Activated CD8-positive, alpha-beta memory T cell treated with anti-CD3 and anti-CD28 coated beads, Interleukin-2, amount 50 U/mL, for 48 hours (primary cell): ENCODE measurements around the gene GREB1L.
"Not testable (repeated sequence)": the region's sequence is repeated elsewhere in the genome, so short reads cannot be mapped to it uniquely, and the experiment has no call there.

ENCODE experiments used
- DNase-seq: peaks from one replicate; pipeline ENCODE4 v3.0.0-alpha.2; 2020

GREB1L gene

GRCh38 chr18:21265971-21266673, 24.1 kb downstream of the GREB1L start:
- DNase-seq: no peak

GRCh38 chr18:21267400-21267799, 25.4 kb downstream of the GREB1L start:
- no peak for DNase-seq

- no peak for DNase-seq
These were observed 27.3 kb downstream of the GREB1L start for GRCh38 chr18:21269349-21269748.

DNA sequence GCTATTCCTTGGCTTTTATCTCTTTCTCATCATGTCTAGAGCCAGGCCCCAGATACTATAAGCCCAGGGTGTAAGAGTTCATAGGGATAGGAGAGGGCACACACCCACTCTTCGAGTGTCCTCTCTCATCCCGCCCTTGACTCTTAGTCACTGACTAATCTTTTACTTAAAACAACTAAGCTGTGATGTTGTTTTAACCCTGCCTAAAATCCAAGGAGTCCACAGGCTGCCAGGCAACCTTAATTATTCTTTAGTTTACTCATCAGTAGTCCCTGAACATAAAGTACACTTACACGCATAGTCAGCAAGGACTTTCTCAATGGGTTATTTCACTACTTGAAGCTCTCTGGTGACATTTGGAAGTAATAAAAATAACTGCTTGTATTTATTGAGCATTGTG, 28.4 kb downstream of the GREB1L start:
- DNase-seq: no peak

GRCh38 chr18:21272016-21272579, 30.1 kb downstream of the GREB1L start:
- DNase-seq: no peak

- DNase-seq: no peak
These were observed 31.5 kb downstream of the GREB1L start for GRCh38 chr18:21273568-21273967.

DNA sequence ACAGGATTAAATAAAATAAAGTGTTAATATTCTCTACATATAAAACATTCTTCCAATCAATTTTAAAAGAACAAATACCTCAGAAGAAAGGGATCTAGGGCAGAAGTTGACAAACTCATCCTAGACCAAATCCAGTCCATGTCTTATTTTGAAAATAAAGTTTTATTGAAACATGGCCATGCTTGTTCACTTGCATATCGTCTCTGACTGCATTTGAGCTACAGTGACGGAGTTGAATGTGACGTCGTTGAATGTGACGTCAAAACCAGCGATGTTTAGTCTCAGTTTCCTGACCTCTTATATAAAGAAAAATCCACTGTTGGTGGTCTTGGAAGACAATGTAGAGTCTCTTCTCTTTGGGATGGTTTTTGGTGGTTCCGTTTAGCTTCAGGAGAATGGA, 33.6 kb downstream of the GREB1L start:
- DNase-seq: no peak

- DNase-seq: no peak
These were observed 35.5 kb downstream of the GREB1L start for GRCh38 chr18:21277578-21277977.

- not testable (repeated sequence) for DNase-seq
These were observed 36.2 kb downstream of the GREB1L start for GRCh38 chr18:21278218-21278617.

DNA sequence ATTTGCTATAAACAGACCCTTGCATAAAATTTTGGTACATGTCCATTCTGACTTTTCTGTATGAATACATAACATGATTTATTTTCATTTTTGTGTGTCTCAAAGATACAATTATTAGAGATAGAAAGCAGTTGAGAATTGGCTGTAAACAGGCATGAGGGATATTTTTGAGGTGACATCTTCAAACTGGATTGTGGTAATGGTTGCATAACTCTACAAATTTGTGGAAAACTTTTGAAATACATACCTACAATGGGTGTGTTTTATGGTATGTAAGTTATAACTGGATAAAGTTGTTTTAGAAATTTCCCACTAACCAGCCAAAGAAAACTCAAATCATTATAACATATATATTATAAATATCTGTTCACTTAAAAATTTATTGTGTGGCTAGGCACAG, 39.6 kb downstream of the GREB1L start:
- DNase-seq: no peak

GRCh38 chr18:21284540-21284939, 42.5 kb downstream of the GREB1L start:
- no peak for DNase-seq

DNA sequence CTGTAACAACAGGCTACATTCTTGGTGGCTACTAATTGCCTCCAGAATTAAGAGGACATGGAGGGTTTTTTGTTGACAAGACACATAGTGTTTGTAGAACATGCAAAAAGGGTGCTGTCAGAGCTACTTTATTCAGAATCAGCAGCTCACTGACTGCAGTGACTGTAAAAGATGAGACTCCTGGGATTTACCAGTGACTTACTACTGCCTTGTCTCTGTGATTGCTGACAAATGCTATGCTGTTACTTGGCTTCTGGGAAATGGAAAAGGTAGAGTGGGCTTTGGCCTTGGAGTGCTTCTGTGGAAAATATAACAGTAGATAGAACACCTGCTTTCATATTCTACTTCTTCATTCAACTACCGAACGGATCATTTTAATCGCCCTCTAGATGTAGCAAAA, 47.8 kb downstream of the GREB1L start:
- no peak for DNase-seq

- DNase-seq: no peak
These were observed 49.1 kb downstream of the GREB1L start for GRCh38 chr18:21291106-21291505.

DNA sequence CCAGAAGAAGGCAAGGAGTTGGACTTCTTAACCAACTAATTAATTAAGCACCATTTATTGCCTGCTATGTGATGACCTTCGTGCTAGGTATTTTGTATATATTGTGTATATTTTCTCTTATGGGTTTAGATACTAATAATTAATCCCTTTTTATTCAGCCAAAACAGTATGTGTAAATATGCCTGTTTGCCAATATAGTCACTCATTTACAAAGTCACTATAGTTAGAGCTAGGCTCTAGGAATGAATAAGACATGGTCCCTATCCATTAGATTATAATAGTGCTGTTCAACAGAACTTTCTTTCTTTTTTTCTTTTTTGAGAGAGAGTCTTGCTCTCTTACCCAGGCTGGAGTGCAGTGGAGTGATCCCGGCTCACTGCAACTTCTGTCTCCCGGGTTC, 51.4 kb downstream of the GREB1L start:
- no peak for DNase-seq

- DNase-seq: no peak
These were observed 53.1 kb downstream of the GREB1L start for GRCh38 chr18:21295101-21295500.

- DNase-seq: no peak
These were observed 54.0 kb downstream of the GREB1L start for GRCh38 chr18:21296045-21296444.

- no peak for DNase-seq
These were observed 56.3 kb downstream of the GREB1L start for GRCh38 chr18:21298351-21298750.

DNA sequence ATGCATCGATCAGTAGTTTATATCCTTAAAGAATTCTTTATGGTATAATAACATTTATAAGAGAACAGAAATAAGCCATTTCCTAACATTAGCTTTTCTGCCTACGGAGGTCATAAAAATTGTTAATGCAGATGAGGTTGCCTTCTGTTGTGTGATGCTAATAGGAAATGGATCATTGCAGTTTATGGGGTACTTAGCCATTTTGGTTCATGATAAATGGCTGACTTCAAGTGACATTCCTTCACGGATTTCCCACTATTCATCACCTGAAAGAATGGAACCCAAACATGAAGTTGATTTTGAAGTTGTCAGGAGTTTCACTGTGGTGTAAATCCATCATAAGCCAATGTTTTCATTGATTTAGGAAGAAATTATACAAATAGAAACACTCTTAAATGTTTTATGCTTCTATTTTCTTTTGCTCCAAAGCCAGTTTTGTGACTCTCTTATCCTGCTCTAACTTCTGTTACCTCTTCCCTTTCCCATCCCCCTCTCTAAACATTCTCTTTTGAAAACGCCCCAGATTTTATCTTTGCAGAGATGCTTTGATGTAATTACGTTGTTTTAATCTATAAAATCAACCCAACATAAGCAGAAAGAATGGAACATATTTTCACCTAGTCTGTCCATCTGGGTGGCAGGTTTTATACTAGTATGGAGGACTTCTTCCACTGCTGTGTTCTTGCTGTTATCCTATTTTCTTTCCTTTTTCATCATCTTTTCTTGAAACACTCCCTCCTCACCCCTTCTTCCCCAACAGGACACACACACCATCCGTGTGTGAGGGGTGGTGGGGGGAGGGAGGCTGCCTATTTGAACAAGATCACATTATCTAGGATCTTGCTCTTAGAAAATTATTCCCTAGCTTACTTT, 58.2 kb downstream of the GREB1L start:
- DNase-seq: no peak

- DNase-seq: no peak
These were observed 58.8 kb downstream of the GREB1L start for GRCh38 chr18:21300908-21301200.

GRCh38 chr18:21303445-21303844, 61.4 kb downstream of the GREB1L start:
- no peak for DNase-seq

GRCh38 chr18:21303895-21304294, 61.9 kb downstream of the GREB1L start:
- DNase-seq: no peak

DNA sequence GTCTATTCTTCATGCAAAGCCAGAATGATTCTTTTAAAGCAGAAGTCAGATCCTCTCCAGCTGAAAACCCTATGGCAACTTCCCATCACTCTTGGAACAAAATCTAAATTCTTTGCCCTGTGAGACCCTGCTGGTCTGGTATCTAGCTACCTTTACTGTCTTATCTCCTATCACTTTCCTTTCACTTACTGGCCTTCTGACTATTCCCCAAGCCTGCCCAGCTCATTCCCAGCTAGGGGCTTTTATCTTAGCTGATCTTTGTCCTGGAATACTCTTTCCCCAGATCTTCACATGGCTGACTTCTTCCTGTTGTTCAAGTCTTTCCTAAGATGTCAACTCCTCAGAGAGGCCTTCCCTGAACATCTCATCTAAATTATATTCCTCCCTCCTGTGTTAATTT, 63.6 kb downstream of the GREB1L start:
- no peak for DNase-seq

- no peak for DNase-seq
These were observed 64.3 kb downstream of the GREB1L start for GRCh38 chr18:21306368-21306767.

GRCh38 chr18:21307578-21307977, 65.5 kb downstream of the GREB1L start:
- DNase-seq: no peak
